HEK293 (cell line): Measurements from ENCODE around the gene PYY.

Experiments
- CTCF ChIA-PET: fragments of 350-600 bp; formaldehyde crosslinking; extraction: SDS; loops from one replicate; lab custom pipeline; 2021; ENCODE audit warnings: antibody characterized with exemption; lab: Yijun Ruan, JAX
- POLR2A ChIA-PET: fragments of 300-600 bp; formaldehyde crosslinking; extraction: SDS; loops from one replicate; lab custom pipeline; 2020; ENCODE audit warnings: antibody characterized with exemption, inconsistent platforms; lab: Yijun Ruan, JAX
- H3K27ac ChIP-seq: fragments of 200-500 bp; sonication (Bioruptor generic); 2 replicates; pipeline ENCODE4 v1.5.1; 2014; ENCODE audit warnings: low read depth, low read length, control low read depth, inconsistent platforms; ENCODE audit errors: extremely low read depth
- H3K36me3 ChIP-seq, 2 experiments: fragments of 200-500 bp in 1 of 2; sonication (Bioruptor generic) in 1 of 2; 1 replicate in 1 of 2; 2 replicates in 1 of 2; pipeline ENCODE4 v1.5.1; 2014 to 2017; ENCODE audit warnings: inconsistent platforms in 2 of 2, low read length in 2 of 2; ENCODE audit not compliant: control insufficient read depth in 2 of 2, insufficient read depth in 1 of 2
- H3K4me1 ChIP-seq: fragments of 200-500 bp; sonication (Bioruptor generic); 2 replicates; pipeline ENCODE4 v1.5.1; 2014; ENCODE audit warnings: mild to moderate bottlenecking, low read length, inconsistent platforms; ENCODE audit not compliant: control insufficient read depth, insufficient read depth
- H3K4me3 ChIP-seq: 2 replicates; pipeline ENCODE4 v1.5.1; 2011; ENCODE audit warnings: low read depth, mild to moderate bottlenecking, control low read depth, low read length, moderate library complexity
- H3K9me3 ChIP-seq: fragments of 200-500 bp; sonication (Bioruptor generic); 2 replicates; pipeline ENCODE4 v1.5.1; 2014; ENCODE audit warnings: low read depth, low read length, inconsistent platforms; ENCODE audit not compliant: control insufficient read depth, insufficient read depth
- GLIS2 ChIP-seq: fragments of 450-650 bp; formaldehyde crosslinking; IDR thresholded peaks from 2 replicates; pipeline ENCODE4 v1.5.1; 2016; ENCODE audit warnings: missing biosample characterization, missing genetic modification characterization
- KLF16 ChIP-seq: fragments of 450-650 bp; formaldehyde crosslinking; IDR thresholded peaks from 2 replicates; pipeline ENCODE4 v1.5.1; 2017; ENCODE audit warnings: missing biosample characterization, missing genetic modification characterization
- KLF7 ChIP-seq: fragments of 450-650 bp; formaldehyde crosslinking; IDR thresholded peaks from 2 replicates; pipeline ENCODE4 v1.5.1; 2016; ENCODE audit warnings: missing biosample characterization, missing genetic modification characterization, borderline replicate concordance
- MZF1 ChIP-seq: fragments of 450-650 bp; formaldehyde crosslinking; IDR thresholded peaks from 2 replicates; pipeline ENCODE4 v1.5.1; 2017; ENCODE audit warnings: missing biosample characterization, missing genetic modification characterization, borderline replicate concordance
- PRDM1 ChIP-seq: fragments of 450-650 bp; formaldehyde crosslinking; IDR thresholded peaks from 2 replicates; pipeline ENCODE4; 2016; ENCODE audit warnings: missing biosample characterization, missing genetic modification characterization
- REST ChIP-seq: fragments of 450-650 bp; formaldehyde crosslinking; IDR thresholded peaks from 2 replicates; pipeline ENCODE4 v1.5.1; 2016; ENCODE audit warnings: missing biosample characterization, missing genetic modification characterization
- SCRT1 ChIP-seq: fragments of 450-650 bp; formaldehyde crosslinking; IDR thresholded peaks from 2 replicates; pipeline ENCODE4 v1.5.1; 2016; ENCODE audit warnings: missing biosample characterization, missing genetic modification characterization, borderline replicate concordance
- SP3 ChIP-seq: fragments of 450-650 bp; formaldehyde crosslinking; IDR thresholded peaks from 2 replicates; pipeline ENCODE4 v1.5.1; 2016; ENCODE audit warnings: missing biosample characterization, missing genetic modification characterization
- WT1 ChIP-seq: fragments of 450-650 bp; formaldehyde crosslinking; IDR thresholded peaks from 2 replicates; pipeline ENCODE4 v1.5.1; 2016; ENCODE audit warnings: missing biosample characterization, missing genetic modification characterization
- ZBTB8A ChIP-seq: fragments of 450-650 bp; formaldehyde crosslinking; IDR thresholded peaks from 2 replicates; pipeline ENCODE4 v1.5.1; 2016; ENCODE audit warnings: missing biosample characterization, missing genetic modification characterization
- ZEB2 ChIP-seq: fragments of 450-650 bp; formaldehyde crosslinking; IDR thresholded peaks from 2 replicates; pipeline ENCODE4 v1.5.1; 2016; ENCODE audit warnings: missing biosample characterization, missing genetic modification characterization
- ZNF10 ChIP-seq: fragments of 450-650 bp; formaldehyde crosslinking; IDR thresholded peaks from 2 replicates; pipeline ENCODE4 v1.5.1; 2017; ENCODE audit warnings: missing biosample characterization, missing genetic modification characterization
- ZNF169 ChIP-seq: fragments of 450-650 bp; formaldehyde crosslinking; IDR thresholded peaks from 2 replicates; pipeline ENCODE4 v1.5.1; 2016; ENCODE audit warnings: missing biosample characterization, missing genetic modification characterization
- ZNF174 ChIP-seq: fragments of 450-650 bp; formaldehyde crosslinking; IDR thresholded peaks from 2 replicates; pipeline ENCODE4 v1.5.0; 2017; ENCODE audit warnings: missing biosample characterization, mild to moderate bottlenecking, missing genetic modification characterization
- ZNF175 ChIP-seq: fragments of 450-650 bp; formaldehyde crosslinking; IDR thresholded peaks from 2 replicates; pipeline ENCODE4 v1.5.1; 2016; ENCODE audit warnings: missing biosample characterization, missing genetic modification characterization
- ZNF2 ChIP-seq: fragments of 450-650 bp; formaldehyde crosslinking; IDR thresholded peaks from 2 replicates; pipeline ENCODE4 v1.5.1; 2016; ENCODE audit warnings: missing biosample characterization, missing genetic modification characterization
- ZNF23 ChIP-seq: fragments of 450-650 bp; formaldehyde crosslinking; IDR thresholded peaks from 2 replicates; pipeline ENCODE4 v1.5.1; 2016; ENCODE audit warnings: missing biosample characterization, missing genetic modification characterization, borderline replicate concordance
- ZNF302 ChIP-seq: fragments of 450-650 bp; formaldehyde crosslinking; IDR thresholded peaks from 2 replicates; pipeline ENCODE4 v1.5.1; 2016; ENCODE audit warnings: missing biosample characterization, missing genetic modification characterization, low read depth
- ZNF311 ChIP-seq: fragments of 450-650 bp; formaldehyde crosslinking; IDR thresholded peaks from 2 replicates; pipeline ENCODE4 v1.5.1; 2017; ENCODE audit warnings: missing biosample characterization, missing genetic modification characterization, borderline replicate concordance
- ZNF335 ChIP-seq: fragments of 450-650 bp; formaldehyde crosslinking; conservative IDR thresholded peaks from 2 replicates; pipeline ENCODE4 v1.5.1; 2016; ENCODE audit warnings: missing biosample characterization, missing genetic modification characterization
- ZNF394 ChIP-seq: fragments of 450-650 bp; formaldehyde crosslinking; IDR thresholded peaks from 2 replicates; pipeline ENCODE4 v1.5.1; 2016; ENCODE audit warnings: missing biosample characterization, missing genetic modification characterization, mild to moderate bottlenecking, moderate library complexity, borderline replicate concordance
- ZNF585B ChIP-seq: fragments of 450-650 bp; formaldehyde crosslinking; IDR thresholded peaks from 2 replicates; pipeline ENCODE4 v1.5.1; 2016; ENCODE audit warnings: missing biosample characterization, missing genetic modification characterization
- ZNF837 ChIP-seq: fragments of 450-650 bp; formaldehyde crosslinking; IDR thresholded peaks from 2 replicates; pipeline ENCODE4 v1.5.1; 2016; ENCODE audit warnings: missing biosample characterization, missing genetic modification characterization
- TF ChIP-seq, protein P1 (sequence below): fragments of 450-650 bp; formaldehyde crosslinking; IDR thresholded peaks from 2 replicates; pipeline ENCODE4 v1.5.1; 2016; ENCODE audit warnings: missing biosample characterization, missing genetic modification characterization
- TF ChIP-seq, protein P2 (sequence below): fragments of 450-650 bp; formaldehyde crosslinking; IDR thresholded peaks from 2 replicates; pipeline ENCODE4 v1.5.1; 2016; ENCODE audit warnings: missing biosample characterization, missing genetic modification characterization
- TF ChIP-seq, protein P3 (sequence below): fragments of 450-650 bp; formaldehyde crosslinking; IDR thresholded peaks from 2 replicates; pipeline ENCODE4 v1.5.0; 2017; ENCODE audit warnings: missing biosample characterization, missing genetic modification characterization, borderline replicate concordance
- TF ChIP-seq, protein P4 (sequence below): fragments of 450-650 bp; formaldehyde crosslinking; IDR thresholded peaks from 2 replicates; pipeline ENCODE4 v1.5.1; 2016; ENCODE audit warnings: missing biosample characterization, missing genetic modification characterization

PYY gene

DNA sequence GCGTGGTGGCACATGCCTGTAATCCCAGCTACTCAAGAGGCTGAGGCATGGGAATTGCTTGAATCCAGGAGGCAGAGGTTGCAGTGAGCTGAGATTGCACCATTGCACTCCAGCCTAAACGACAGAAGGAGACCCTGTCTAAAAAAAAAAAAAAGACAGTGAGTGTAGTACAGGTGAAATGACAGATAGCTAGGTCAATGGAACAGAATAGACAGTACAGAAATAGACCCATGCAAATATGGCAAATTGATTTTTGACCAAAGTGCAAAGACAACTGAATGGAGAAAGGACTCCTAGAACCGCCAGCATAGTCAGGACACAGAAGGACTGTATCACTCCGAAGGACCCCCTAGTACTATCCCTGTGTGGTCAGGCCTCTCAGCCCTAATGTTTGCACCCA, 16.6 kb upstream of the PYY start:
- CTCF ChIA-PET: interaction anchor here (0.6 to 0.9 kb wide), 2 partner anchors 26 to 93 kb away, joined by 3 to 4 read pairs; no protein-coding TSS in a partner anchor

GRCh38 chr17:43967251-43967875, 13.6 kb upstream of the PYY start:
- no peaks in the 10 kb centered on the region for H3K36me3 ChIP-seq
- CTCF ChIA-PET: interaction anchor here (0.5 to 2.1 kb wide), 8 partner anchors 17 to 1084 kb away, joined by 3 to 12 read pairs (median 3); no protein-coding TSS in a partner anchor
- POLR2A ChIA-PET: no interaction called here
- no peaks in the 10 kb centered on the region for H3K4me1 ChIP-seq
- no peak overlapping the region for H3K27ac ChIP-seq
- H3K9me3 ChIP-seq: no peaks in the 10 kb centered on the region
- no peak overlapping the region for H3K4me3 ChIP-seq
- TF ChIP-seq, protein P1, sequence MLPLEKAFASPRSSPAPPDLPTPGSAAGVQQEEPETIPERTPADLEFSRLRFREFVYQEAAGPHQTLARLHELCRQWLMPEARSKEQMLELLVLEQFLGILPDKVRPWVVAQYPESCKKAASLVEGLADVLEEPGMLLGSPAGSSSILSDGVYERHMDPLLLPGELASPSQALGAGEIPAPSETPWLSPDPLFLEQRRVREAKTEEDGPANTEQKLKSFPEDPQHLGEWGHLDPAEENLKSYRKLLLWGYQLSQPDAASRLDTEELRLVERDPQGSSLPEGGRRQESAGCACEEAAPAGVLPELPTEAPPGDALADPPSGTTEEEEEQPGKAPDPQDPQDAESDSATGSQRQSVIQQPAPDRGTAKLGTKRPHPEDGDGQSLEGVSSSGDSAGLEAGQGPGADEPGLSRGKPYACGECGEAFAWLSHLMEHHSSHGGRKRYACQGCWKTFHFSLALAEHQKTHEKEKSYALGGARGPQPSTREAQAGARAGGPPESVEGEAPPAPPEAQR (tag by site-specific recombination): no peak
- TF ChIP-seq, protein P2, sequence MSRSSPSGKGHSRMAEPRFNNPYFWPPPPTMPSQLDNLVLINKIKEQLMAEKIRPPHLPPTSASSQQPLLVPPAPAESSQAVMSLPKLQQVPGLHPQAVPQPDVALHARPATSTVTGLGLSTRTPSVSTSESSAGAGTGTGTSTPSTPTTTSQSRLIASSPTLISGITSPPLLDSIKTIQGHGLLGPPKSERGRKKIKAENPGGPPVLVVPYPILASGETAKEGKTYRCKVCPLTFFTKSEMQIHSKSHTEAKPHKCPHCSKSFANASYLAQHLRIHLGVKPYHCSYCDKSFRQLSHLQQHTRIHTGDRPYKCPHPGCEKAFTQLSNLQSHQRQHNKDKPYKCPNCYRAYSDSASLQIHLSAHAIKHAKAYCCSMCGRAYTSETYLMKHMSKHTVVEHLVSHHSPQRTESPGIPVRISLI (tag by site-specific recombination): no peak
- TF ChIP-seq ZNF585B (tag by site-specific recombination) (no peak), KLF16 (tag by site-specific recombination) (no peak), ZNF311 (no peak), REST (tag by site-specific recombination) (no peak), ZNF175 (tag by site-specific recombination) (no peak), ZNF302 (no peak)

More for the DNA sequence above, 16.6 kb upstream of the PYY start:
- H3K4me1 ChIP-seq: no peaks in the 10 kb centered on the region
- H3K27ac ChIP-seq: no peak overlapping the region
- H3K36me3 ChIP-seq: no peaks in the 10 kb centered on the region
- POLR2A ChIA-PET: interaction anchor here (0.5 to 0.7 kb wide), 3 partner anchors 20 to 141 kb away, joined by 3 to 4 read pairs (median 4); no protein-coding TSS in a partner anchor
- no peak overlapping the region for H3K4me3 ChIP-seq
- TF ChIP-seq ZNF335: no peak
- no peak for TF ChIP-seq SCRT1
- no peak for TF ChIP-seq ZNF394 (tag by site-specific recombination)
- TF ChIP-seq, protein P1 (tag by site-specific recombination): no peak
- TF ChIP-seq WT1 (tag by site-specific recombination): no peak
- TF ChIP-seq ZNF174 (tag by site-specific recombination): no peak
- TF ChIP-seq KLF7 (tag by site-specific recombination): no peak
- TF ChIP-seq ZEB2 (tag by site-specific recombination): no peak
- TF ChIP-seq, protein P3, sequence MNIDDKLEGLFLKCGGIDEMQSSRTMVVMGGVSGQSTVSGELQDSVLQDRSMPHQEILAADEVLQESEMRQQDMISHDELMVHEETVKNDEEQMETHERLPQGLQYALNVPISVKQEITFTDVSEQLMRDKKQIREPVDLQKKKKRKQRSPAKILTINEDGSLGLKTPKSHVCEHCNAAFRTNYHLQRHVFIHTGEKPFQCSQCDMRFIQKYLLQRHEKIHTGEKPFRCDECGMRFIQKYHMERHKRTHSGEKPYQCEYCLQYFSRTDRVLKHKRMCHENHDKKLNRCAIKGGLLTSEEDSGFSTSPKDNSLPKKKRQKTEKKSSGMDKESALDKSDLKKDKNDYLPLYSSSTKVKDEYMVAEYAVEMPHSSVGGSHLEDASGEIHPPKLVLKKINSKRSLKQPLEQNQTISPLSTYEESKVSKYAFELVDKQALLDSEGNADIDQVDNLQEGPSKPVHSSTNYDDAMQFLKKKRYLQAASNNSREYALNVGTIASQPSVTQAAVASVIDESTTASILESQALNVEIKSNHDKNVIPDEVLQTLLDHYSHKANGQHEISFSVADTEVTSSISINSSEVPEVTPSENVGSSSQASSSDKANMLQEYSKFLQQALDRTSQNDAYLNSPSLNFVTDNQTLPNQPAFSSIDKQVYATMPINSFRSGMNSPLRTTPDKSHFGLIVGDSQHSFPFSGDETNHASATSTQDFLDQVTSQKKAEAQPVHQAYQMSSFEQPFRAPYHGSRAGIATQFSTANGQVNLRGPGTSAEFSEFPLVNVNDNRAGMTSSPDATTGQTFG (tag by site-specific recombination): no peak
- no peak for TF ChIP-seq ZNF2 (tag by site-specific recombination)
- no peak for TF ChIP-seq ZNF23 (tag by site-specific recombination)
- TF ChIP-seq, protein P4, sequence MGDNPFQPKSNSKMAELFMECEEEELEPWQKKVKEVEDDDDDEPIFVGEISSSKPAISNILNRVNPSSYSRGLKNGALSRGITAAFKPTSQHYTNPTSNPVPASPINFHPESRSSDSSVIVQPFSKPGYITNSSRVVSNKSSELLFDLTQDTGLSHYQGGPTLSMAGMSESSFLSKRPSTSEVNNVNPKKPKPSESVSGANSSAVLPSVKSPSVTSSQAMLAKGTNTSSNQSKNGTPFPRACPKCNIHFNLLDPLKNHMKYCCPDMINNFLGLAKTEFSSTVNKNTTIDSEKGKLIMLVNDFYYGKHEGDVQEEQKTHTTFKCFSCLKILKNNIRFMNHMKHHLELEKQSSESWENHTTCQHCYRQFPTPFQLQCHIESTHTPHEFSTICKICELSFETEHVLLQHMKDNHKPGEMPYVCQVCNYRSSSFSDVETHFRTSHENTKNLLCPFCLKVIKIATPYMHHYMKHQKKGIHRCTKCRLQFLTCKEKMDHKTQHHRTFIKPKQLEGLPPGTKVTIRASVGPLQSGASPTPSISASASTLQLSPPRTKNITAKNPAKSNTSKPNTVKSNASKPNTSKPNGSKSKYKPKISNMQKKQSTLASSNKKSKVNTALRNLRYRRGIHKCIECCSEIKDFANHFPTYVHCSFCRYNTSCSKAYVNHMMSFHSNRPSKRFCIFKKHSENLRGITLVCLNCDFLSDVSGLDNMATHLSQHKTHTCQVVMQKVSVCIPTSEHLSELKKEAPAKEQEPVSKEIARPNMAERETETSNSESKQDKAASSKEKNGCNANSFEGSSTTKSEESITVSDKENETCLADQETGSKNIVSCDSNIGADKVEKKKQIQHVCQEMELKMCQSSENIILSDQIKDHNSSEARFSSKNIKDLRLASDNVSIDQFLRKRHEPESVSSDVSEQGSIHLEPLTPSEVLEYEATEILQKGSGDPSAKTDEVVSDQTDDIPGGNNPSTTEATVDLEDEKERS (tag by site-specific recombination): no peak
- TF ChIP-seq ZNF10 (tag by site-specific recombination): no peak
- TF ChIP-seq ZNF169: no peak
- TF ChIP-seq ZBTB8A (tag by site-specific recombination): no peak
- no peak for TF ChIP-seq PRDM1 (tag by site-specific recombination)
- no peak for TF ChIP-seq SP3
- TF ChIP-seq GLIS2 (tag by site-specific recombination): no peak
- no peak for TF ChIP-seq ZNF837 (tag by site-specific recombination)
- TF ChIP-seq MZF1: no peak
- H3K9me3 ChIP-seq: no peaks in the 10 kb centered on the region
